Measurements from ENCODE around the gene SNX17.
A peak's percentile ranks its signal among the peaks of the same experiment; 100 is the strongest.

The SNX17 gene

GRCh38 chr2:27369471-27370025 is 868 bp upstream of the SNX17 start:
- DNase-seq, result peak in 1 of 2 experiments; percentile 29

DNA sequence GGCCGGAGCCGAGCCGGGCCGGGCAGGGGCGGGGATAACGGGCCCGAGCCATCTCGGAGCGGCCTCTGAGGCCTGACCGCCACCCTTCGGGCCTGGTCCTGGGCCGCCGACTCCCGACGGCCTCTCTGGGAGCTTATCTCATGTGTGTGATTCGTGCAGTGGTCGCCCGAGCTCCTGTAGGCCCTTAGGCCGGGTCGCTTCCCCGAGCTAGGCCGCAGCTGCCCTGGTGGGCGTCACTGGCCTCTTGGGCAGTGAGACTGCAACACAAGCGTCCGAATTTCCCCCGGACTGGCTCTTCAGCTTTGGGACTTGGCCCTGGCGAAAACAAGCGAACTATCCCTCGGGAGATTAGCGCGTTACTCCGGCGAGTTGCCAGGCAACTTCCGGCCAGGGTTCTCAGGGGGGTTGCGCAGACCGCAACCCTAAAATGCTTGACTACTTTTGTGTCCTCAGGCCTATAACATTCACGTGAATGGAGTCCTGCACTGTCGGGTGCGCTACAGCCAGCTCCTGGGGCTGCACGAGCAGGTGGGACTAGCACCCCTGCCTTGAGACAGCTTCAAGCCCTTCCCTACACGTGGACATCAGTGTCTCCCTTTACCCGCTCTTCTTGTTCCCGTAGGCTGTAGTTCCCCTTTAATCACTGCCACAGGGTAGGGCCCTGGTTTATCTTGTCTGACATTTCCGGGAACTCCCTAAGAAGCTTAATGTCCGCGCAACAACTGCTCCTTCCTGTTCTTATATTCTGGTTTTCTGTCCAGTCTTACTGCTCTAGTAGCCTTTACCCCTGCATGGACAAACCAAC is 602 bp downstream of the SNX17 start:
- no peak for DNase-seq

GRCh38 chr2:27372937-27373336 is 2.5 kb downstream of the SNX17 start:
- DNase-seq, result no peak

GRCh38 chr2:27373567-27373966 is 3.2 kb downstream of the SNX17 start:
- no peak for DNase-seq

DNA sequence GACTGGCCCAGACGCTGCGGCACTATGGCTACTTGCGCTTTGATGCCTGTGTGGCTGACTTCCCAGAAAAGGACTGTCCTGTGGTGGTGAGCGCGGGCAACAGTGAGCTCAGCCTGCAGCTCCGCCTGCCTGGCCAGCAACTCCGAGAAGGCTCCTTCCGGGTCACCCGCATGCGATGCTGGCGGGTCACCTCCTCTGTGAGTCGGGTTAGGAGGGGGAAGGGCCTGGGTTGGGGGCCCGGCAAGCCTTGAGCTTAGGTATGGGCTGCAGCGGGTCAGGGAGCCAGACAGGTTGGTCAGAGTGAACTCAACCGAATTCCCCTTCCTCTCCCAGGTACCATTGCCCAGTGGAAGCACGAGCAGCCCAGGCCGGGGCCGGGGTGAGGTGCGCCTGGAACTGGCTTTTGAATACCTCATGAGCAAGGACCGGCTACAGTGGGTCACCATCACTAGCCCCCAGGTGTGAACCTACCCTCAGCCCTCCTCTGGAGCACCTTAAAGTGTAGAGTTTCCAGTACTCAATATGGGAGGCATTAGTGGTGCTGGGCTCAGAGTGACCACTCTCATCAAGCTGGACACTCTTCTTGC is 5.2 kb downstream of the SNX17 start:
- no peak for DNase-seq

- DNase-seq, result no peak
These were observed 5.9 kb downstream of the SNX17 start for GRCh38 chr2:27376151-27376865.

- DNase-seq, result no peak
These were observed 6.6 kb downstream of the SNX17 start for GRCh38 chr2:27376866-27377617.

GRCh38 chr2:27377618-27378095 is 7.2 kb downstream of the SNX17 start:
- no peak for DNase-seq

GRCh38 chr2:27378096-27378808 is 7.8 kb downstream of the SNX17 start:
- no peak for DNase-seq

- DNase-seq, result no peak
These were observed 8.4 kb downstream of the SNX17 start for GRCh38 chr2:27378809-27379290.

- no peak for DNase-seq
These were observed 9.0 kb downstream of the SNX17 start for GRCh38 chr2:27379383-27379835.

DNA sequence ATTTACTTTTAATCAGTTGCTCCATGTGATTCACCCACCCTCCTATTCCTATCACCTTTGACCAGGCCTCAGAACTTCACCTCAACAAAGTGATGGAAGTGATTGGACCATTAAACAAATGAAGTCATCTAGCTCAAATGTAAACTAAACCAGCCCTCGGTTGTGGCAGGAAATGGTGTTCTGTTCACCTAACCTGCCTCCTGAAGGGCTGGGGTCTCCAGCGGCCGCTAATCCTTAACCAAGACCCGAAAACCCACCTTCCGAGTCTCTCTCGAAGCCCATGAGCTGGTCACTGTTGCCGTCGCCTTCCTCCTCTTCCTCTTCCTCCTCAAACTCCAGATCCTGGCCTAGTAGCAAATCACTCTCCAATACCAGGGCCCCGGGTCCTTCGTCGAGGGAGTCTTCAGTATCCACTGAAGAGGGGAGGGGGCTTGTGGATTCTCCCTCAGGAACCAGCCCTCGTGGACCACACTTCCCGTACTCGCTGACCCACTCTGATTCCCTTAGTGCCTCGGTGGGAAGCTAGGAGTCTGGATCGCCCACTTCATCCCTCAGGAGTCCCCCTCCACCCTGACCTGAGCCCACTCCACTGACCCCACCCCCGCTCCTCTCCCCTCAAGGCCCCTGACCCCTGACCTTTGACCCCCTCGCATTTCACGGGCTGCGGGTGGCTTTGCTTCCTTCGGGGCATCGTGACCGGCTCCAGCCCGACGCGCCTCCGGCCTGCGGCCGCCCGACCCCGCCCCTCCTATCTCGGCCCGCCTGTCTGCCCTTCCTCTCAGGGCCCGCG is 9.6 kb downstream of the SNX17 start:
- peak in 1 of 2 experiments; percentile 70 for DNase-seq

DNA sequence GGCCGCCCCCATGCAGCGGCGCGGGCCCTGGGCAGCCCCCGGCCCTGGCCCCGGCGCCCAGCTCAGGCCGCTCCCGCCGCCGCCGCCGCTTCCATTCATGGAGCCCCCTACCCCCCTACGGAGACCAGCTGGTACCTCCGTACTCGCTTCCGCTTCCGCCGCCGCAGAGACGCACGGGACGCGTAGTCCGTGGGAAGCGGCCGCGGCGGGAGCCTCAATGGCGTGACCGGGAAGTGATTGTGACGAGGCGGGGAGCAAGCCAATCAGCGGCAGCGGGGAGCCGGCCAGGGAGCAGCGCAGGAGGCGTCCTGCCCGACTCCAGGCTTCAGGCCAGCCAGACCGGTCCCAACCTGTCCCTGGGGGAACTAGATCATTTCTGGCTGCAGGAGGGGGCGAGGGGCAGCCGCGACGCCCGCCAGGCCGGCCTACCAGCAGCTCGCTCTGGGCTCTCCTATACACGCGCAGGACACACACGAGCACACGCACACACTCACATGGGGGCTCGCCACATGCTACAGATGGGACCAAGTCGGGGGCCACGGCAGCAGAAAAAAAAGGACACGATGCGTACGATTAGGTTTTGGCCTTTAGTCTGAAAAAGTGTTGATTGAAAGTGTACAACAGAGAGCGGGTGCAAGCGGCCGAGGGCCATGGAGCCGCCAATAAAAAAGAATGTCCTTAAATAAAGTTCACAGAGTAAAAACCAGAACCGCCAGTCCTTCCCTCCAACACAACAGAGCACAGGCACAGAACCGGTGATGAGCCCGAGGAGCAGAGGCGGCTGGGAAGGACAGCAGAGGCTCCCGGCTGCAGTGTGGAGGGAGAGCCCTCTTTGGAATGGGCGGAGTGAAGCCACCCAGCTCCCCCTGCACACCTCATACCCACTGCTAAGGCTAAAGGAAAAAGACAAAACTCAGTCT is 10.5 kb downstream of the SNX17 start, which contains the start of gene ZNF513:
ZNF513 (minus strand) TSS at position 109 of the 920 bp plus-strand sequence. CDS start 208 bp downstream, outside the sequence.
- peak; percentile 90 to 91 for DNase-seq

DNA sequence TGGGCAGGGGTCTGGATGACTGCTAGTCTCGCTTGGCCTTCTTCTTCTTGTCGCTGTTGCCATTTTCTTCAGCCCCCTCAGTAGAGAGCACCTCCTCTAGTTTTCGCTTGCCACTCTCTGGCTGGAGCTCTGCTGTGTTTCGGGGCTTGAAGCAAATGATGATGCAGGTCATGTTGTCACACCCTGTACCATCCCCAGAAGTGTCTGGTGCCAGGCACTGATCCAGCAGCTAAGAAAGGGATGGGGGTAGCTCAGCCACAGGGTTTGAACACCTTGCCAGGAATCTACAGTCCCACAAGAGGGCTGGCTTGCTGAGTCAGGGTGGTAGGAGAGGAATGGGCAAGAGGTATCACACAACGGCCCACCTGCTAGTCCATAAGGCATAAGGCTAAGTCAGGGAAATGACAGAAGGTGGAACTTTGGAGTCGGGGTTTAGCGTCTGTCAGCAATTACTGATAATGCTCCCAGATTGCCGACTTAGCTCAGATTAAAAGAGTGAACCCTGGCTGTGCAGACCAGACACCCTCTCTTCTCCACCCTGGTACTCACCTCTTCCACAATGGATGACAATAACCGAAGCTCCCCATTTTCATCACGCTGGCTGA is 11.3 kb downstream of the SNX17 start:
- DNase-seq, result no peak

- no peak for DNase-seq
These were observed 20.6 kb downstream of the SNX17 start for GRCh38 chr2:27390822-27391679.

DNA sequence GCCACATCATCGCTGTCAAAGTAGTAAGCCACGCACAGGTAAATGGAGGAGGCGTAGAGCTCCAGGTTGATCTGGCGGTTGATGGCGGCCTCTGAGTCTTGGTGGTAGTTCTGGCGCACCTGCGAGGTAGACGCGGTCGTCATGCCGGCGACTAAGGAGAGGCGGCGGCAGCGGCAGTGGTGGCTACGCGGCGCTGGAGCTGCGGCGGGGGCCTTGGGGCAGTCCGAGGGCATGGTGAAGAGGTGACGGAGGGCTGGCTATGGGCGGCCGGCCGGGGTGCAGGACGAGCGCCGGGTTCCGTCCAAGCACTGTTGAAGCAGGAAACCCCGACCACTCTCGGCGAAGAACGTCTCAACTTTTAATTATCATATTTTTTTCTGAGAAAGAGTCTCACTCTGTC is 22.8 kb downstream of the SNX17 start:
- DNase-seq, result no peak

DNA sequence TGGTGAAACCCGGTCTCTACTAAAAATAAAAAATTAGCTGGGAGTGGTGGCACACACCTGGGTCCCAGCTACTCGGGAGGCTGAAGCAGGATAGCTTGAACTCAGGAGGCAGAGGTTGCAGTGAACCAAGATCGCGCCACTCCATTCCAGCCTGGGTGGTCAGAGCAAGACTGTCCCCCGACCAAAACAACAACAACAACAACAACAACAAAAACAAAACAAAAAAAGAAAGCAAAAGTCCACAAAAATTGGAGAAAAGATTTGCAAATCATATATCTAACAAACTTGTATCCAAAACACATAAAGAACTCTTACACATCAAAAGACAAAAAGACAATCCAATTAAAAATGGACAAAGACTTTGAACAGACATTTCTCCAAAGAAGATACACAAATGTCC is 28.5 kb downstream of the SNX17 start:
- DNase-seq, result no peak

Measured in NCI-H1930 (cell line).